ENCODE data around the gene STKLD1.

The STKLD1 gene

GRCh38 chr9:133393399-133393798 is 17.2 kb downstream of the STKLD1 start:
- POLR2A ChIA-PET (ENCODE audit: low non-redundant PET) = no interaction called here

GRCh38 chr9:133394687-133395271 is 18.6 kb downstream of the STKLD1 start:
- POLR2A ChIA-PET (ENCODE audit: low non-redundant PET) = interaction anchor here (0.6 kb wide), 1 partner anchor 382 kb away, joined by 5 read pairs; no protein-coding TSS in a partner anchor
- TF ChIP-seq CTCF (conservative IDR thresholded peaks at IDR 0.05; ENCODE audit: low read depth) = no peak
- DNase-seq (ENCODE audit: low spot score) = no peak
- no peak overlapping the region for H3K27ac ChIP-seq
- CTCF ChIA-PET = interaction anchor here (0.5 to 2.1 kb wide), 4 partner anchors 17 to 209 kb away, joined by 3 to 6 read pairs (median 3); no protein-coding TSS in a partner anchor

More at GRCh38 chr9:133393399-133393798, 17.2 kb downstream of the STKLD1 start:
- DNase-seq (ENCODE audit: low spot score) = no peak
- no peak overlapping the region for H3K27ac ChIP-seq
- no peak for TF ChIP-seq CTCF (conservative IDR thresholded peaks at IDR 0.05; ENCODE audit: low read depth)
- CTCF ChIA-PET = interaction anchor here (0.8 kb wide), 1 partner anchor 13 kb away, joined by 3 read pairs; no protein-coding TSS in a partner anchor

GRCh38 chr9:133396952-133397351 is 20.8 kb downstream of the STKLD1 start:
- DNase-seq (ENCODE audit: low spot score) = no peak
- CTCF ChIA-PET = interaction anchor here (0.7 kb wide), 1 partner anchor 942 kb away, joined by 3 read pairs; no protein-coding TSS in a partner anchor

DNA sequence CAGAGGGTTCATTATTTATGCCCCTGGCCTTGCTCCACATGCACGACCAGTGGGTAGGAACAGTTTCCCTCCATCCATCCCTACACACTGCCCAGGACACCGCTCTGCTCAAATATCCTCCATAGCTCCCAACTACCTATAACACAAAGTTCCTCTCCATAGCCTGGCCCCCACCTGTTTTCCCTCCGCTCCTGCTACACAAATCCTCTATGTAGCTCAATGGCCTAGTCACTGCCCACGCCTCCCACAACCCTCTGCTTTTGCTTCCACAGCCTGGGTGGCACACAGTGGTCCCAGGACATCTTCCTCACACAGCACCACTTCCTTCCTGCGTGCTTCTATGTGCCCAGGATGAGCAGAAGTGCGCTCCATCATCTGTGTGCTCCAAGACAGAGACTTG is 21.2 kb downstream of the STKLD1 start:
- H3K27ac ChIP-seq = no peak overlapping the region
- CTCF ChIA-PET = interaction anchor here (0.7 kb wide), 1 partner anchor 942 kb away, joined by 3 read pairs; no protein-coding TSS in a partner anchor
- no peak for DNase-seq (ENCODE audit: low spot score)
- POLR2A ChIA-PET (ENCODE audit: low non-redundant PET) = no interaction called here
- no peak for TF ChIP-seq CTCF (conservative IDR thresholded peaks at IDR 0.05; ENCODE audit: low read depth)

More at GRCh38 chr9:133396952-133397351, 20.8 kb downstream of the STKLD1 start:
- no peak for TF ChIP-seq CTCF (conservative IDR thresholded peaks at IDR 0.05; ENCODE audit: low read depth)
- no peak overlapping the region for H3K27ac ChIP-seq
- POLR2A ChIA-PET (ENCODE audit: low non-redundant PET) = no interaction called here

- TF ChIP-seq CTCF (conservative IDR thresholded peaks at IDR 0.05; ENCODE audit: low read depth) = no peak
- no peak for DNase-seq (ENCODE audit: low spot score)
- H3K27ac ChIP-seq = no peak overlapping the region
- POLR2A ChIA-PET (ENCODE audit: low non-redundant PET) = no interaction called here
- CTCF ChIA-PET = interaction anchor here (0.6 to 1.1 kb wide), 3 partner anchors 20 to 93 kb away, joined by 3 to 4 read pairs (median 3); no protein-coding TSS in a partner anchor
Observed at GRCh38 chr9:133397895-133398294, 21.7 kb downstream of the STKLD1 start.

GRCh38 chr9:133400292-133400691 is 24.1 kb downstream of the STKLD1 start:
- no peak for DNase-seq (ENCODE audit: low spot score)
- ChIA-PET POLR2A (ENCODE audit: low non-redundant PET) (interaction anchor here (0.6 kb wide), 1 partner anchor 65 kb away, joined by 9 read pairs; no protein-coding TSS in a partner anchor), CTCF (interaction anchor here (1.0 kb wide), 2 partner anchors 13 to 86 kb away, joined by 3 read pairs; no protein-coding TSS in a partner anchor)
- no peak overlapping the region for H3K27ac ChIP-seq
- no peak for TF ChIP-seq CTCF (conservative IDR thresholded peaks at IDR 0.05; ENCODE audit: low read depth)
